ENCODE results near the gene VWA5A.

VWA5A gene

GRCh38 chr11:124080327-124081001 is 34.8 kb upstream of the VWA5A start:
- Histone ChIP-seq H3K27ac (ENCODE audit: low read length) (no peak overlapping the region), H3K4me1 (ENCODE audit: low read length) (no peaks in the 10 kb centered on the region), H3K4me3 (ENCODE audit: low read length) (no peak overlapping the region), H3K4me2 (ENCODE audit: low read length) (no peak overlapping the region), H3K27me3 (ENCODE audit: low read depth, low read length) (peaks cover 21% of the 10 kb centered on the region), H2AFZ (ENCODE audit: low read depth, low read length) (no peak overlapping the region), H4K20me1 (ENCODE audit: insufficient read depth, low read length) (no peaks in the 10 kb centered on the region), H3K9ac (ENCODE audit: low read length) (no peak overlapping the region), H3K9me3 (ENCODE audit: insufficient read depth, low read length) (no peaks in the 10 kb centered on the region), H3K36me3 (replicated peaks; ENCODE audit: low read depth, low read length) (no peaks in the 10 kb centered on the region), H3K79me2 (ENCODE audit: low read length) (no peaks in the 10 kb centered on the region)
- TF ChIP-seq CTCF (IDR thresholded peaks at IDR 0.05; ENCODE audit: low read depth, low read length) (no peak), EZH2phosphoT487 (IDR thresholded peaks at IDR 0.05; ENCODE audit: low read depth) (no peak)

DNA sequence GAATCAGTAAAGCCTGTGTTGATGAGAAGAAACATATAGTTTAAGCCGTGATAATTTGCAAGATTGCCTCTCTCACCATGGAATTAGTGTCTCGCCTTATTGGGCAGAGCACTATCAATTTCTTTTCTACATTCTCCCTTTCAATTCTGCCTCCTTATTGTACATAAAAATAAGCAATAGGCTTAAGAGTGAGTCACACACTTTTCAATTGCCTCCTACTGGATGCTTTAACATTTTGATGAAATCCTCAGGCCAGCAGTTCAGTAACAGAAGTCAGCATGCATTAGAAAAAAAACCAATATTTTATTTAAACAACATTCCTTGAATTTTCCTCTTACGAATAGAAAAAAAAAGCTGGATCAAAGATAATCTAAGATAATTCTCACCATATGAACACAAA is 33.8 kb upstream of the VWA5A start:
- peaks cover 23% of the 10 kb centered on the region for H3K27me3 ChIP-seq (ENCODE audit: low read depth, low read length)
- no peak overlapping the region for H3K4me2 ChIP-seq (ENCODE audit: low read length)
- no peaks in the 10 kb centered on the region for H3K4me1 ChIP-seq (ENCODE audit: low read length)
- H3K36me3 ChIP-seq (replicated peaks; ENCODE audit: low read depth, low read length), result no peaks in the 10 kb centered on the region
- H3K79me2 ChIP-seq (ENCODE audit: low read length), result no peaks in the 10 kb centered on the region
- TF ChIP-seq CTCF (IDR thresholded peaks at IDR 0.05; ENCODE audit: low read depth, low read length), result no peak
- TF ChIP-seq EZH2phosphoT487 (IDR thresholded peaks at IDR 0.05; ENCODE audit: low read depth), result no peak
- no peak overlapping the region for H3K4me3 ChIP-seq (ENCODE audit: low read length)
- no peak overlapping the region for H2AFZ ChIP-seq (ENCODE audit: low read depth, low read length)
- H4K20me1 ChIP-seq (ENCODE audit: insufficient read depth, low read length), result no peaks in the 10 kb centered on the region
- H3K27ac ChIP-seq (ENCODE audit: low read length), result no peak overlapping the region
- H3K9me3 ChIP-seq (ENCODE audit: insufficient read depth, low read length), result no peaks in the 10 kb centered on the region
- no peak overlapping the region for H3K9ac ChIP-seq (ENCODE audit: low read length)

DNA sequence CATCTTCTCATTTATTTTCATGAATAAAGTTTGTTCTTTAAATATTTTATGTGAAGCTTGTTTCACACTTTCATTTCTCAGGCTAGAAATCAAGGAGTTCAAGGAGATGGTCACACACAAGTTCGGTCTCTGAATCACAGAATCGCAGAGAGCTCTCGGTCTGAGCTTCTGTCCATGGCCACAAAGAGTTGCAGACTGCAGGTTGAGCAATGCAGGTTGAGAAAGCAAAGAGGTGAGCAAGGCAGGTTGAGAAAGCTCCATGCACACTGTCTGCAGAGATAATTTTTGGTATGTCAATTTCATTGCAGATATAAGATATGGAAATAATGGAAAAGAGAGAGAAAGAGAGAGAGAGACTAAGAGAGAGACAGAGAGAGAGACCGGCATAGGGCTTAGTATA is 32.9 kb upstream of the VWA5A start:
- Histone ChIP-seq H4K20me1 (ENCODE audit: insufficient read depth, low read length) (no peaks in the 10 kb centered on the region), H3K79me2 (ENCODE audit: low read length) (no peaks in the 10 kb centered on the region), H3K4me1 (ENCODE audit: low read length) (no peaks in the 10 kb centered on the region), H3K4me3 (ENCODE audit: low read length) (no peak overlapping the region), H3K9ac (ENCODE audit: low read length) (no peak overlapping the region), H3K27me3 (ENCODE audit: low read depth, low read length) (peaks cover 23% of the 10 kb centered on the region), H3K36me3 (replicated peaks; ENCODE audit: low read depth, low read length) (no peaks in the 10 kb centered on the region), H3K27ac (ENCODE audit: low read length) (no peak overlapping the region), H3K9me3 (ENCODE audit: insufficient read depth, low read length) (no peaks in the 10 kb centered on the region), H3K4me2 (ENCODE audit: low read length) (no peak overlapping the region), H2AFZ (ENCODE audit: low read depth, low read length) (no peak overlapping the region)
- TF ChIP-seq CTCF (IDR thresholded peaks at IDR 0.05; ENCODE audit: low read depth, low read length), result no peak

DNA sequence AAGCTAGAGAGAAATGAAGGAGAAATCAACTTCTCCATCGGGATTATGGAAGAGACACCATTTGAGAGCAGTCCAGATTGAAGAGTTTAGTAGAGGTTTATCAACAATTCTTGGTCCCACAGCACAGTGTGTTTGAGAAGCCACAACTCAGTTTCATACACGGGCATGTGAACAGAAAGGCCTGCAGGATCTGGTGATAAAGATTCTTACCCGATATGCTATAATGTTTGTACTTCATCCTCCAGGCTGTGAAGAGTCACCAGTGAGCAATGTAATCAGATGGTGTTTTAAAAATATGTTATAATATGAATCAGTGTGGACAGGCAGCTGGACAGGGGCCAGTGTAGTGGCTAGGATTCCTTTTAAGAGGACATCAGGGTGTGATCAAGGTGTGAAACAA is 29.7 kb upstream of the VWA5A start:
- TF ChIP-seq CTCF (IDR thresholded peaks at IDR 0.05; ENCODE audit: low read depth, low read length) (no peak), EZH2phosphoT487 (IDR thresholded peaks at IDR 0.05; ENCODE audit: low read depth) (no peak)
- H4K20me1 ChIP-seq (ENCODE audit: insufficient read depth, low read length), result no peaks in the 10 kb centered on the region
- no peaks in the 10 kb centered on the region for H3K36me3 ChIP-seq (replicated peaks; ENCODE audit: low read depth, low read length)
- peaks cover 23% of the 10 kb centered on the region for H3K27me3 ChIP-seq (ENCODE audit: low read depth, low read length)
- no peaks in the 10 kb centered on the region for H3K79me2 ChIP-seq (ENCODE audit: low read length)
- H3K4me3 ChIP-seq (ENCODE audit: low read length), result no peak overlapping the region
- no peaks in the 10 kb centered on the region for H3K9me3 ChIP-seq (ENCODE audit: insufficient read depth, low read length)
- H3K4me1 ChIP-seq (ENCODE audit: low read length), result no peaks in the 10 kb centered on the region
- no peak overlapping the region for H3K27ac ChIP-seq (ENCODE audit: low read length)
- no peak overlapping the region for H2AFZ ChIP-seq (ENCODE audit: low read depth, low read length)
- no peak overlapping the region for H3K9ac ChIP-seq (ENCODE audit: low read length)
- H3K4me2 ChIP-seq (ENCODE audit: low read length), result no peak overlapping the region

All from OCI-LY3 (cell line).